Activated CD4-positive, alpha-beta T cell treated with anti-CD3 and anti-CD28 coated beads, Interleukin-2, amount 50 U/mL, for 48 hours (primary cell): ENCODE results near the gene SGO2.
"Not testable (repeated sequence)": the region's sequence is repeated elsewhere in the genome, so short reads cannot be mapped to it uniquely, and the experiment has no call there.

Experiments used
- DNase-seq, 2 experiments: peaks; one replicate each; pipeline ENCODE4 v3.0.0-alpha.2; 2020

SGO2 gene

GRCh38 chr2:200523158-200523557 lies 2.8 kb upstream of the SGO2 start:
- DNase-seq: no peak

GRCh38 chr2:200523604-200524003 lies 2.4 kb upstream of the SGO2 start:
- no peak for DNase-seq

- DNase-seq: no peak
Observed at GRCh38 chr2:200525066-200525465, 941 bp upstream of the SGO2 start.

- DNase-seq: no peak
Observed at GRCh38 chr2:200525551-200525881, 491 bp upstream of the SGO2 start.

GRCh38 chr2:200528228-200528627 lies 2.2 kb downstream of the SGO2 start:
- DNase-seq: no peak

- no peak for DNase-seq
Observed at GRCh38 chr2:200533754-200534153, 7.7 kb downstream of the SGO2 start.

- no peak for DNase-seq
Observed at GRCh38 chr2:200534572-200534971, 8.6 kb downstream of the SGO2 start.

- DNase-seq: no peak
Observed at GRCh38 chr2:200538139-200538538, 12.1 kb downstream of the SGO2 start.

GRCh38 chr2:200540793-200541192 lies 14.8 kb downstream of the SGO2 start:
- DNase-seq: no peak

- DNase-seq: not testable (repeated sequence)
Observed at GRCh38 chr2:200566596-200566995, 40.6 kb downstream of the SGO2 start.

- DNase-seq: no peak
Observed at GRCh38 chr2:200567932-200568331, 41.9 kb downstream of the SGO2 start.

GRCh38 chr2:200575957-200576356 lies 50.0 kb downstream of the SGO2 start:
- no peak for DNase-seq

- no peak for DNase-seq
Observed at GRCh38 chr2:200577027-200577426, 51.0 kb downstream of the SGO2 start.

- no peak for DNase-seq
Observed at GRCh38 chr2:200578778-200579177, 52.8 kb downstream of the SGO2 start.

GRCh38 chr2:200584639-200585038 lies 58.6 kb downstream of the SGO2 start:
- no peak for DNase-seq

- DNase-seq: no peak
Observed at GRCh38 chr2:200585340-200585729, 59.3 kb downstream of the SGO2 start.

- peak; percentile 14 to 34 for DNase-seq
Observed at GRCh38 chr2:200585730-200586643, 60.0 kb downstream of the SGO2 start, which contains the start of gene AOX1. AOX1 (plus strand) TSS chr2:200586014; CDS start chr2:200586109, 95 bp downstream.

GRCh38 chr2:200586644-200586975 lies 60.6 kb downstream of the SGO2 start:
- DNase-seq: no peak

GRCh38 chr2:200587007-200587616 lies 61.1 kb downstream of the SGO2 start:
- DNase-seq: no peak

GRCh38 chr2:200588076-200588678 lies 62.2 kb downstream of the SGO2 start:
- DNase-seq: no peak

GRCh38 chr2:200590090-200590489 lies 64.1 kb downstream of the SGO2 start:
- DNase-seq: no peak

- DNase-seq: no peak
Observed at GRCh38 chr2:200591308-200591707, 65.3 kb downstream of the SGO2 start.

GRCh38 chr2:200592406-200593075 lies 66.5 kb downstream of the SGO2 start:
- no peak for DNase-seq

- no peak for DNase-seq
Observed at GRCh38 chr2:200593905-200594304, 67.9 kb downstream of the SGO2 start.
